HG02938 (cell line): Measurements from ENCODE around the gene POLA2.
A peak's percentile ranks its signal among the peaks of the same experiment; 100 is the strongest.
"Not testable (repeated sequence)": the region's sequence is repeated elsewhere in the genome, so short reads cannot be mapped to it uniquely, and the experiment has no call there.

Experiments
- ATAC-seq: cut with Tn5 transposase; IDR thresholded peaks from one replicate; pipeline ENCODE4 v1.9.1; 2021; ENCODE audit warnings: mild to moderate bottlenecking, moderate library complexity; ENCODE audit not compliant: unreplicated experiment

POLA2 gene

GRCh38 chr11:65241692-65242091 lies 20.1 kb upstream of the POLA2 start:
- ATAC-seq, result no peak

GRCh38 chr11:65242389-65242788 lies 19.4 kb upstream of the POLA2 start:
- no peak for ATAC-seq

GRCh38 chr11:65243797-65244196 lies 18.0 kb upstream of the POLA2 start:
- ATAC-seq, result no peak

- not testable (repeated sequence) for ATAC-seq
Measured at GRCh38 chr11:65245046-65245445, 16.7 kb upstream of the POLA2 start.

- ATAC-seq, result no peak
Measured at GRCh38 chr11:65246506-65246905, 15.3 kb upstream of the POLA2 start.

- not testable (repeated sequence) for ATAC-seq
Measured at GRCh38 chr11:65248184-65248710, 13.5 kb upstream of the POLA2 start.

- ATAC-seq, result no peak
Measured at GRCh38 chr11:65251476-65251875, 10.3 kb upstream of the POLA2 start.

GRCh38 chr11:65254724-65255123 lies 7.0 kb upstream of the POLA2 start:
- ATAC-seq, result no peak

GRCh38 chr11:65258988-65259387 lies 2.8 kb upstream of the POLA2 start:
- ATAC-seq, result no peak

GRCh38 chr11:65260302-65260701 lies 1.5 kb upstream of the POLA2 start:
- no peak for ATAC-seq

GRCh38 chr11:65260756-65261590 lies 789 bp upstream of the POLA2 start:
- ATAC-seq, result peak; percentile 20

- no peak for ATAC-seq
Measured at GRCh38 chr11:65262381-65262680, 569 bp downstream of the POLA2 start.

GRCh38 chr11:65262776-65263175 lies 1.0 kb downstream of the POLA2 start:
- no peak for ATAC-seq

- not testable (repeated sequence) for ATAC-seq
Measured at GRCh38 chr11:65264747-65265146, 3.0 kb downstream of the POLA2 start.

- ATAC-seq, result no peak
Measured at GRCh38 chr11:65266210-65266609, 4.4 kb downstream of the POLA2 start.

GRCh38 chr11:65274735-65275682 lies 13.2 kb downstream of the POLA2 start:
- no peak for ATAC-seq

- ATAC-seq, result no peak
Measured at GRCh38 chr11:65275906-65276305, 14.1 kb downstream of the POLA2 start.

- ATAC-seq, result no peak
Measured at GRCh38 chr11:65277631-65278277, 16.0 kb downstream of the POLA2 start.

GRCh38 chr11:65278356-65278755 lies 16.6 kb downstream of the POLA2 start:
- ATAC-seq, result no peak

- ATAC-seq, result no peak
Measured at GRCh38 chr11:65279279-65279678, 17.5 kb downstream of the POLA2 start.

GRCh38 chr11:65279741-65280440 lies 18.1 kb downstream of the POLA2 start:
- no peak for ATAC-seq
